Skeletal muscle tissue (tissue), 4 donors: Measurements from ENCODE around the gene SCYGR3. TPM values are rescaled to one million over a fixed set of nuclear protein-coding genes. Genes with fewer than 3 reads are reported as not detected.

ENCODE experiments used
- H3K27ac ChIP-seq: one replicate; pipeline ENCODE4 v1.7.0; 2013; ENCODE audit warnings: mild to moderate bottlenecking, low read depth, low read length, inconsistent platforms
- H3K27me3 ChIP-seq, 3 donors: one replicate each; pipeline ENCODE4 v1.7.0; 2013; ENCODE audit warnings: low read length in 3 of 3; ENCODE audit not compliant: control insufficient read depth in 3 of 3, insufficient read depth in 3 of 3
- H3K36me3 ChIP-seq, 3 donors: one replicate each; pipeline ENCODE4 v1.7.0; 2013; ENCODE audit warnings: low read length in 3 of 3; ENCODE audit not compliant: control insufficient read depth in 3 of 3, insufficient read depth in 3 of 3
- H3K4me1 ChIP-seq, 3 donors: one replicate each; pipeline ENCODE4 v1.7.0; 2013; ENCODE audit warnings: low read length in 3 of 3, mild to moderate bottlenecking in 3 of 3; ENCODE audit not compliant: control insufficient read depth in 3 of 3, insufficient read depth in 3 of 3
- H3K4me3 ChIP-seq, 3 donors: one replicate each; pipeline ENCODE4 v1.7.0; 2013; ENCODE audit warnings: low read length in 3 of 3
- H3K9ac ChIP-seq, 3 donors: one replicate each; pipeline ENCODE4 v1.7.0; 2013; ENCODE audit warnings: low read length in 3 of 3, mild to moderate bottlenecking in 3 of 3, moderate library complexity in 2 of 3, low read depth in 1 of 3
- H3K9me3 ChIP-seq, 3 donors: one replicate each; pipeline ENCODE4 v1.7.0; 2013; ENCODE audit warnings: low read length in 3 of 3; ENCODE audit not compliant: control insufficient read depth in 3 of 3
- total RNA-seq: library from RNA; depleted of rRNA; stranded (reverse); fragments of >200 nt; gene quantifications from one replicate; pipeline ENCODE4 v1.2.3, GENCODE V29; 2014
- donor health status: Osteomylitis.

Gene SCYGR3
- total RNA-seq, 1 donor from 2014 or later = not detected

- no peak overlapping the region for H3K27ac ChIP-seq
- H3K4me3 ChIP-seq = no peak overlapping the region
- no peaks in the 10 kb centered on the region for H3K36me3 ChIP-seq
These were observed 44.0 kb downstream of the SCYGR3 start for GRCh38 chr2:227570615-227571014.

GRCh38 chr2:227568852-227569169 is 45.8 kb downstream of the SCYGR3 start:
- H3K4me1 ChIP-seq = no peaks in the 10 kb centered on the region
- no peak overlapping the region for H3K9ac ChIP-seq
- H3K27me3 ChIP-seq = peaks cover 0 to under 1% (median 0%) of the 10 kb centered on the region in 3 donors
- peaks cover 0 to 2% (median 0%) of the 10 kb centered on the region in 3 donors for H3K36me3 ChIP-seq
- no peak overlapping the region for H3K4me3 ChIP-seq
- H3K27ac ChIP-seq = no peak overlapping the region
- no peaks in the 10 kb centered on the region for H3K9me3 ChIP-seq

More at GRCh38 chr2:227570615-227571014, 44.0 kb downstream of the SCYGR3 start:
- H3K27me3 ChIP-seq = peaks cover 0 to 3% (median 0%) of the 10 kb centered on the region in 3 donors
- H3K9ac ChIP-seq = no peak overlapping the region
- H3K4me1 ChIP-seq = no peaks in the 10 kb centered on the region
- H3K9me3 ChIP-seq = no peaks in the 10 kb centered on the region

- H3K27me3 ChIP-seq = no peaks in the 10 kb centered on the region
- H3K36me3 ChIP-seq = peaks cover 0 to 2% (median 0%) of the 10 kb centered on the region in 3 donors
- H3K4me1 ChIP-seq = no peaks in the 10 kb centered on the region
- H3K9me3 ChIP-seq = no peaks in the 10 kb centered on the region
- H3K27ac ChIP-seq = no peak overlapping the region
- H3K4me3 ChIP-seq = no peak overlapping the region
- H3K9ac ChIP-seq = no peak overlapping the region
These were observed 48.6 kb downstream of the SCYGR3 start for GRCh38 chr2:227566012-227566411.

- Histone ChIP-seq H3K36me3 (peaks cover 0 to 2% (median 0%) of the 10 kb centered on the region in 3 donors), H3K27ac (no peak overlapping the region), H3K9ac (no peak overlapping the region), H3K4me3 (no peak overlapping the region), H3K9me3 (no peaks in the 10 kb centered on the region), H3K27me3 (no peaks in the 10 kb centered on the region), H3K4me1 (no peaks in the 10 kb centered on the region)
These were observed 49.6 kb downstream of the SCYGR3 start for GRCh38 chr2:227565080-227565479.

Other genes with a start within 250 kb of the SCYGR3 start
- gene TM4SF20, start 235.5 kb downstream of the SCYGR3 start, total RNA-seq = not detected
- not detected for gene SCYGR1, start 226.9 kb downstream of the SCYGR3 start, total RNA-seq
- 20.9 TPM for gene AGFG1, start 142.7 kb downstream of the SCYGR3 start, total RNA-seq
- gene SCYGR2, start 15.9 kb downstream of the SCYGR3 start, total RNA-seq = not detected
- not detected for gene SCYGR4, start 2.7 kb upstream of the SCYGR3 start, total RNA-seq
- gene SCYGR5, start 52.0 kb upstream of the SCYGR3 start, total RNA-seq = not detected
- gene SLC19A3, start 103.2 kb upstream of the SCYGR3 start, total RNA-seq = 4.2 TPM
- gene SCYGR6, start 109.9 kb upstream of the SCYGR3 start, total RNA-seq = not detected
- gene SCYGR7, start 113.5 kb upstream of the SCYGR3 start, total RNA-seq = not detected
- not detected for gene SCYGR8, start 131.1 kb upstream of the SCYGR3 start, total RNA-seq
- not detected for gene CCL20, start 199.0 kb upstream of the SCYGR3 start, total RNA-seq